Epithelial cell of prostate (primary cell): Measurements from ENCODE around the gene TRIM45.
"Not testable (repeated sequence)": the region's sequence is repeated elsewhere in the genome, so short reads cannot be mapped to it uniquely, and the experiment has no call there.

Experiments
- DNase-seq: peaks from one replicate; pipeline ENCODE4 v3.0.0-alpha.2; 2011; ENCODE audit warnings: low read depth, low spot score
- H3K27ac ChIP-seq: fragments of 450-650 bp; 2 replicates; pipeline ENCODE4 v1.5.1; 2017; ENCODE audit warnings: mild to moderate bottlenecking

The TRIM45 gene

DNA sequence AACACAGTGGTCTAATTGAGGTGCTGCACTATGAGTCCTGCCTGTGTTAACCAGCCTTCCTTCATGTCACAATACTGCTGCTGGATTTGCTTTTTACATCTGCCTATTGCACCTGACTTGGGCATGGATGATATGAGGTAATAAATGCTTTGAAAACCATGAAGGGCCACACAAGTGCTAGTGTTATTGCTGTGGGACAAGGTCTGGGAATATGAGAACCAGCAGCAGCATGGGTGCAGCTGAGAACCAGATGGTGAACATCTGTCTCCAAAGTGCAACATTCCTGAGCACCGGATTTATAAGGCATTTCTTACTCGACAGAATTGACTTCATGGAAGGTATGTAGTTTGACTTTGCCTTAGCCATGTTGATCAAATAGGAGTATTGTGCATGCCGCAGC is 16.6 kb downstream of the TRIM45 start:
- H3K27ac ChIP-seq, result no peak overlapping the region
- no peak for DNase-seq

DNA sequence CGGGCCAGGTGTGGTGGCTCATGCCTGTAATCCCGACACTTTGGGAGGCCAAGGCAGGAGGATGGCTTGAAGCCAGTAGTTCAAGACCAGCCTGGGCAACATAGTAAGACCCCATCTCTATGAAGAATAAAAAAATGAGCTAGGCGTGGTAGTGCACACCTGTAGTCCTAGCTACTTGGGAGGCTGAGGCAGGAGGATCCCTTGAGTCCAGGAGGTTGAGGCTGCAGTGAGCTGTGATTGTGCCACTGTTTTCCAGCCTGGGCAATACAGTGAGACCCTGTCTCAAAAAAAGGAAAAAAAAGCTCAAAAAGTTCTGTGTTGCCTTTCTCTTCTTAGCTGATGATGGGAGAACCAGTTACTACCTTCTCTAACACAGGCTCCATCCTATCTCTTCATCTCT is 19.7 kb downstream of the TRIM45 start:
- not testable (repeated sequence) for DNase-seq, H3K27ac ChIP-seq

DNA sequence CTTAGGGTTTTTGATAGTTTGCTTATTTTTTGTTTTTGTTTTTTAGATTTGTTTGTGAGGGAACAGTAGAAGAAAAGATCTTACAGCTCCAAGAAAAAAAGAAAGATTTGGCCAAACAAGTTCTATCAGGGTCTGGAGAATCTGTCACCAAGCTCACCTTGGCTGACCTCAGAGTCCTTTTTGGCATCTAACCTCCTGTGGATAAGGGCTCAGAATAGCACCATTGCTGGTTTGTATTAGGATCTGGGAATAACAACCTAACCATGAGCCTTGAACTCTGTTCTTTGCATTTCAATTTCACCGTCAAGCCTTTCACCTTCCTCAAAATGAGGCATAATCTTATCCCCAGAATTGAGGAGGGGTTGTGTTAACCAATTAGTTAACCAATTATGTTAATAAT is 20.2 kb downstream of the TRIM45 start:
- DNase-seq, result no peak
- no peak overlapping the region for H3K27ac ChIP-seq

DNA sequence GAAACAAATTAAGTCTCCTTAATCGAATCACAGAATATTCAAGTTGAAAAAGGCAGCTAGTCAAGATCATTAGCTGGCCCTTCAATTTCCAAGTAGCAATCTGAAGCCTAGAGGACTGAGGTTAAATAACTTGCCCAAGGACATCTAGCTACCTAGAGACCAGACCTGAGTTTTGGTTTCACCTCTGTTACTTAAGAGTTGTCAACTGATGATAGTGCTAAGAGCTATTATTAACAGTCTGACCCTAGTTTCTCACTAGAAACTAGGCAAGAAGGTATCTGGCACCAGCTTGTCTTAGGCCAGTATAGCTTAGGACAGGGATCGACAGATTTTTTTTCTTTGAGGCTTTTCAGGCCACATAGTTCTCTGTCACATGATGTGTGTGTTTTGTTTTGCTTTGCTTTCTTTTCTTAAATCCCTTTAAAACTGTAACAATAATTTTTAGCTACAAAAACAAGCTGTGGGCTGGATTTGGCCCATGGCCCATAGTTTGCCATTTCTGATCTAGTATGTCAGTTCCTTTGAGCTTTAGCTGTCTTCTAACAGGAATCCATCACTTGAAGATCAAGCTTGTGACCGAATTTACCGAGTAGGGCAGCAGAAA is 23.2 kb downstream of the TRIM45 start:
- H3K27ac ChIP-seq, result no peak overlapping the region
- no peak for DNase-seq

DNA sequence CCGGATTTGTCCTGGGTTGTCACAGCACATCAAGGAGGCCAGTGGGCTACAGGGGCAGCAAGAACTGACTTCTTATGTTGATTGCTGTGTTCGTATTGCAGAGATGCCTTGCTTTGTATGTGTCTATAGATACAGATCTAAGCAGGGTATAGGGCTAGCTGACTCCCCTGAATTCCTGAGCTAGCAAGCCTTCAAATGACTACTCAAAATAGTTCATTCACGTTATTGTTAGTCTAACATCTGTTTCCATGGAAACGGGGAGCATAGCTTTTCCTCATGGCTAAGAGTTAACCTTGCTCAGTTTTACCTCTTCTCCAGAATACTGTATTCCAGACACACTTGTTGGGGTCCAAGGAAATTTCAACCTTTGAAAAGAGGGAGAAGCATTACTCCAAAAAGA is 24.1 kb downstream of the TRIM45 start:
- H3K27ac ChIP-seq, result no peak overlapping the region
- no peak for DNase-seq

DNA sequence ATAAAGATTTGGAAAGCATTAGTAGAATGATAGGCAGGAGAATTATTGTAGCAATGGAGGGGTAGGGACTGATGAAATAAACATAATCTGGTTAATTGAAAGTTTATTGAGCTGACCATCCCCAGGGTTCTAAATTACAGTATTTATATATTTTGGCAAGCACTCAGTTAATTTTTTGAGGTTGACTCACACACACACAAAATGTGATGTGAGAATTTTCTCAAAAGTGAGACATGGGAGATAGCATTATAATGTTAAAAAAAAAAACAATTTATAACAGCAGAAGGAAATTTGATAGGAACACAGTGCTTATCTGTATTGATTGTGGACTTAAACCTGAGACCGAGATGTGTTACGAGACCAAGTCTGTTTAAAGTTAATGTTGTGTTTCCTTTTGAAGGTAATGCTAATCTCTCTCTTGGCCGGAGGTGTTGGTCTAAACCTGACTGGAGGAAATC is 24.6 kb downstream of the TRIM45 start:
- no peak for DNase-seq
- H3K27ac ChIP-seq, result no peak overlapping the region

DNA sequence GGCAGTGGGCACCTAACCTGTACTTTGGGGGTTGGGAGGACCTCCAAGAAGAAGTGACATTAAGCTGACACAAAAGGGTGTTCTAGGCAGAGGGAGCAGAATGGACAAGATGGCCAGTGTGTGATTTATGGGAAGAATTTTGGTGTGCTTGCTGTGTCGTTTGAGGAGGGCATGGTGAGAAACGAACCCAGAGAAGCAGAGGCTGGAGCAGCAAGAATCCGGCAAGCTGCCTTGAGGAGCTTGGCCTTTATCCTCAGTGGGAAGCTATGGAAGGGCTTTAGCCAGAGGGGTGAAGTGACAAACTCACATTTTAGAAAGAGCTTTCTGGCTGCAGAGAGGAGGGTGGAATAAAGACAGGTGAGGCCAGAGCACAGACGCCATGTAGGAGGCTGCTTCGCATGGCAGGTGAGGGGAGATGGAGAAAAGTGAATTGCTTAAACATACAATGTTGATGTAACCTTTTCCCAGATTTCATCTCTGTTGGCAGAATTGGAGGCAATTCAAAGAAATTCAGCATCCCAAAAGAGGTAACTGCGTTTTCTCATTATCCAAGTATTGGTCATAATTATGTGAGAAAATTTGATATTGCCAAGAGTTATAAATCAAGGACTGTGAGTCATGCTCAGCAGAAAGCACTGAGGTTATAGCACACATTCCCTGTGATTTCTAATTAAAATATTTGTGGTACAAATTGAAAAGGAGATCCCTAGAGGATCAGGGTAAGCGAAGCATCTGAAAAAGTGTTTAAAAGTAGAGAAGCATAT is 26.5 kb downstream of the TRIM45 start:
- peak overlapping the region; percentile 94 for H3K27ac ChIP-seq

DNA sequence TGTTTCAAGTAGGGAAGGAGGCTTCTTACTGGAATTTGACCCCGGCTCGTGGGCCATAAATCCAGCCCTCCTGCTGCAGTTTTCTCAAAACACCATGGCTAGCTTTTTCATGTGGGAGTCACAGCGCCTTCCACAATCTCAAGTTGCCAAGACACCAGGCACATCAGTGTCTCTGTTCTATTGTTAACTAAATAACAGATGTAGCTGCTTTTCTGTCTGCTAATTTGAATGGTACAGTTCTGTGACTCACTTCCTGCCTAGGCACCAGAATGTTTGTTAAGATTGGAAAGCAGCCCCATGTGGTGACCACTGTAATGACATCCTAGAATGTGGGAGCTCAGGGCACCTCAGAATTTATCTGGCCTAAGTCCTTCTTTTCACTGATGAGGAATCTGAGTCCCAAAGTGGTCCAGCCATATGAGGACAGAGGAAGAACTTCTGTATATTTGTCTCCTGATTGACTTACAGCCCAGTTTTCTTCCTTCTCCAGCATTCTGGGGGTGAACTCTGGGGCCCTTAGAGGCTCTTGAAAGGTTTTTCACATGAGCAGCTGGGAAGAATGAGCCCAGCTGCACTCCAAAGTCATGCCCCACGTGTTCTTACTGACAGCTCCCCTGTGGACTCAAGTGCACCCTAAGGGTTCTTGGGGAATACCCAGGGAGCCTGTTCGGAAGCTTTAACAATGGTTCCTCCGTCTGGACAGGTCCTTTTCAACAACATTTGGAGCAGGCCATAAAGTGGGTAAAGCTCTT is 27.5 kb downstream of the TRIM45 start:
- peak overlapping the region; percentile 94 for H3K27ac ChIP-seq
- peak; percentile 36 for DNase-seq

More for the DNA sequence above, 26.5 kb downstream of the TRIM45 start:
- no peak for DNase-seq

DNA sequence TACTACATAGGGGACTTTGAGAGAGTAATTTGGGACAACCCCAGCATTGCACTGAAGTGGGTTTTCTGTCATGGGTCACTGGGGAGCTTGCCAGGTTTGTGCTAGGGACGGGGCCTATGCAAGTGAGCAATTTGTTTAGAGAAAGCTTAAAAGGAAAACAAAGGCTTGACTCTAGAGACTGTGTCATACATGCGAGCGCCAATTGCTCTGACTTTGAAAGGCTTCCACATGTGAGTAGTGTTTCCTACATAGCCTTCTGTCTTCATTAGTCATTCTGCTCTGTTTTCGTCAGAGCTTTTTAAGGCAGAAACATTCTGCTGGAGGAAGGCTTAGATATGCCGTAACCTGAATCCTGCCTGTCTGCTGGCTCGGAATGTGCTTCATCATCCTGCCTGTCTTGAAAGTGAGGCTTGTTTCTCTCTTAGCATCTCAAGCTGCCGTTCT is 28.4 kb downstream of the TRIM45 start:
- H3K27ac ChIP-seq, result peak overlapping the region; percentile 94

DNA sequence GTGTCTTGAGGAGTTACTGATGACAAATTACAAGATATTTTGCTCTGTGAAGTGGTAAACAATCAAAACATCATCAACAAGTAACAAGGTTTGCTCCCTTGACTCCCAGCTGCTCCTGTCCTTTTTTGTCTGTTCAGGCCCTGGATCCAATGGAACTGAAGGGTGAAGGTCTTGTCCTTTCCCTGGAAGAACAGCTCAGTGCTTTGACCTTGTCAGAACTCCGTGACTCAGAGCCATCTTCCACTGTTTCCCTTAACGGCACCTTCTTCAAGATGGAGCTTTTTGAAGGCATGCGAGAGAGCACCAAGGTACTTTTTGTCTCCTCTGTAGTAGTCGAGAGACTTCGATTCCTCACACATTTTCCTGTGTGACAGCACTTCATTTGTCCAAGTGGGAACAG is 29.0 kb downstream of the TRIM45 start:
- peak overlapping the region; percentile 94 for H3K27ac ChIP-seq
- DNase-seq, result no peak

More for the DNA sequence above, 28.4 kb downstream of the TRIM45 start:
- DNase-seq, result peak; percentile 96

DNA sequence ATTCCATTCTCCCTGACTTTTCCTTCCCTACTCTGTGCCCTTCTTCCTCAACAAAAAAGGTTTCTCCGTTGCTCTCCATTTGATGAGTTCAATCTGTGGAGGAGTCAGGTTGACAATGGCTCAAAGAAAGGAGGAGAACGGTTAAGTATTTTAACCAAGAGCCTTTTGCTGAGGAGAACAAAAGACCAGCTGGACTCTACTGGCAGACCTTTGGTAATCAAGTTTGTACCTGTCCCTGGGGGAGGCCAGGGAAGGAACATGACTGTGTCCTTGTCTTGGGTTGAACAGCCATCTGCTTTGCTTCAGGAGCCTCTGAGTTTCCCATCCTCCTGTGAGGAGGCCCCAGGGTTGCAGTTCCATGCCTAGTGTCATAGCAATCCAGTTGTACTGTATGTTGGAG is 31.6 kb downstream of the TRIM45 start:
- DNase-seq, result no peak

DNA sequence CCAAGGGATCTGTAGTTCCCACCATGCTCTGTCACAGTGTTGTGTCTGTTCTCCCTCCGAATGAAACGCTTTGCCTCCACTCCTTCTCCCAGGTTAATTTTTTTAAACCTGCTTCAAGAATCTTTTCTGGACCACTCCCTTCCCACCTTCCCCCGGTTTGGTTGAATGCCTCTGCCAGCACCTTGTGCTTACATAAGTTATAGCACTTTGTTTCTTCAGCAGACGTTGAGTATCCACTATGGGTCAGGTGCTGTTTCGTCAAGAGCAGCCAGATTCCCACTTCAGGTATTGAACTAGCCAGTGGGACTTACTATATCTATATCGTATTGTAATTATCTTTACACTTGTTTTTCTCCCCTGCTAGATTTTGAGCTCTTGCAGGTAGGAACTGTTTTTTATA is 33.9 kb downstream of the TRIM45 start:
- no peak overlapping the region for H3K27ac ChIP-seq
- no peak for DNase-seq

More for the DNA sequence above, 31.6 kb downstream of the TRIM45 start:
- H3K27ac ChIP-seq, result no peak overlapping the region

DNA sequence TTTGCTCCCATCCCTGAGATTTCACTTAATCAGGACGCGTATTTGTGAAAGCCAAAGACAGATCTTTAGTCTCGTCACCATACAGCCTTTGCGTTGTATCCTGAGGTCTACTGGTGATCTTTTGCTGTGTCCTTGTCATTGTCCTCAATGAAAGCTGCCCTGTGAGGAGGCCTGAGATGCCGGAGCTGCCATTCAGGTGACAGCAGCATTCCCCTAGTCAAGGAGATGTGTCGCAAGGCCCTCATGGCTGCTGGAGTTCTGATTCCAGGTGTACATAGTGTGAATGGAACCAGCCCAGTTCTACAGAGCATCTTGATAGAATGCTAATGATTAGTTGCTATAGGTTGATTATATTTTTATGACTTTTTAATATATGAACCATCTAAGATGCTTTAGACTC is 37.3 kb downstream of the TRIM45 start:
- no peak for DNase-seq
- H3K27ac ChIP-seq, result no peak overlapping the region

DNA sequence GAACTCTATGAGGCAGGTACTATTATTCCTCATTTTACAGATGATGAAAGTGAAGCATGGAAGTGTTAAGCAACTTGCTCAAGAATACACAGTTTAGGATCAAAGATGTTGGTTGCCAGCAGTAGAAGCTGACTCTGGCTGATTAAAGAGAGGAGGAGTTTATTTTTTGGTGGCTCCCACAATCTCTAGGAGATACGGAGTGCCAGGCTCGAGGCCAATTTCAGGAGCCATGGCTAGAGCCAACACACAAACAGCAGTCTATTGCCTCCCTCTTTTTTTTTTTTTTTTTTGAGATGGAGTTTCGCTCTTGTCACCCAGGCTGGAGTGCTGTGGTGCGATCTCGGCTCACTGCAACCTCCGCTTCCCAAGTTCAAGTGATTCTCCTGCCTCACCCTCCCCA is 41.8 kb downstream of the TRIM45 start:
- no peak for DNase-seq
- H3K27ac ChIP-seq, result no peak overlapping the region

DNA sequence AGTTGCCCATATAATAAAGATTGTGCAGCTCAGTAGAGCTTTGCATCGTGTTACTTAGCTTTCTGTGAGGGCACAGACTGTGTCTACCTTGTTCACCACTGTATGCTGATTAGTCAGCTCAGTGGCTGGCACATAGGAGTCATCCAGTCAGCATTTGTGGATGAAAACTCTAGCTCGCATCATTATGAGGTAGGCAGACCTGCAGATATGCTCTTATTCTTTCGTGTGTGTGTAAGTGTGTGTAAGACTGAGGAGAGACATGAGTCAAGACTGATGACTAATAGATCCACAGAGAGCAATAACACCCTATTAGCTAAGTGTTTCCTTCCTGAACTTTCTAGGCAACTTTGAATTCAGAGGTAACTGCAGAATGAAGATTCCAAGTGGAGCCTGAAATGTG is 44.3 kb downstream of the TRIM45 start:
- peak overlapping the region; percentile 90 for H3K27ac ChIP-seq
- peak; percentile 98 for DNase-seq

DNA sequence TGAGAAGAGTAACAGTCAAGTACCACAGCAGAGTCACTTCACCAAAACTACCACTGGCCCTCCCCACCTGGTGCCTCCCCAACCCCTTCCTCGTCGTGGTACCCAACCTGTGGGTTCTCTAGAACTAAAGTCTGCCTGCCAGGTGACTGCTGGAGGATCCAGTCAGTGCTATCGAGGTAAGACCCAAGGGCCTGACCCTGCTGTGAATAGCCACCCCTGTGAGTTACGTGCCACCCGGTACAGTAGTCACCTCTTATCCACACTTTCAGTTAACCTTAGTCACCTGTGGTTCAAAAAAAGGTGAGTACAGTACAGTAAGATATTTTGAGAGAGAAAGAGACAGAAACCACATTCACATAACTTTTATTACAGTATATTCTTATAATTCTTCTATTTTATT is 44.9 kb downstream of the TRIM45 start:
- DNase-seq, result no peak

DNA sequence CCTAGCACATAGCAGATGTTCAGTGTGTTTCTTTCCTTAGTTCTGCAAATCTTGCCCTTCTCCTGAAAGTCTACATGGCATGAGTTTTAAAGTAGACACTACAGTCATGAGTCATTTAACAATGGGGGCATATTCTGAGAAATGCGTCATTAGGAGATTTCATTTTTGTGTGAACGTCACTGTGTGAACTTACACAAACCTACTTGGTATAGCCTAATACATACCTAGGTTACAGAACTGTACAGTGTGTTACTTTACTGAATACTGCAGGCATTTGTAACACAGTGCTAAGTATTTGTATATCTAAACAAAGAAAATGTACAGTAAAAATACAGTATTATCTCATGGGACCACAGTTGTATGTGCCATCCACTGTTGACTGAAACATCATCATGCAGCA is 51.4 kb downstream of the TRIM45 start:
- no peak overlapping the region for H3K27ac ChIP-seq
- DNase-seq, result no peak

More for the DNA sequence above, 44.9 kb downstream of the TRIM45 start:
- H3K27ac ChIP-seq, result peak overlapping the region; percentile 90

DNA sequence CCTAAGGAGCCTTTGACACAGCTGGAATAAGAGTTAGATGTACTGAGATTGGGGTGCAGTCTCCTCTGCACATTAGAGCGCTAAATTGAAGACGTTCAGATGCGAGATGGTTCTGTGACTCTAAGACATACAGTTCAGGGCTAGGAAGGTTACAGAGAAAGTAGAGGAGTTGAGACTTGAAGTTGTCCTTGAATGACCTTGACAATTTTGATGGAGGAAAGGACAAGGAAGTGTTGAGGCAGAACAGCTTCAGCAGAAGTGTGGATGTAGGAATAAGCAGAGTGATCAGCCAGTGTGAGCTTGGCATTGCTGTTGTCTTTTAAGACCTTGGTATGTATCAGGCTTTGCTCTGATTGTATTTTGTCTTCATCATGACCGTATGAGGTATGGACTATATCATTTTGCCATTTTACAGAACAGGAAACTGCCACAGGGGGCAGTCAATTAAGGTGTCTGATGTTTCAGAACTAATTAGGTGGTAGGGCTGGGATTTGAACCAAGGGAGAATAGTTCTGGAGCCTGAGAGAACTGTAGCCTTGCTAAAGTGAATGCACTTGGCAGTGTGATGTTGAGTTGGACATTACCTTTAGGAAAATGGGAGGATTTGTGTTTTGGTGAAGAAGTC is 52.2 kb downstream of the TRIM45 start:
- DNase-seq, result no peak
- H3K27ac ChIP-seq, result no peak overlapping the region

DNA sequence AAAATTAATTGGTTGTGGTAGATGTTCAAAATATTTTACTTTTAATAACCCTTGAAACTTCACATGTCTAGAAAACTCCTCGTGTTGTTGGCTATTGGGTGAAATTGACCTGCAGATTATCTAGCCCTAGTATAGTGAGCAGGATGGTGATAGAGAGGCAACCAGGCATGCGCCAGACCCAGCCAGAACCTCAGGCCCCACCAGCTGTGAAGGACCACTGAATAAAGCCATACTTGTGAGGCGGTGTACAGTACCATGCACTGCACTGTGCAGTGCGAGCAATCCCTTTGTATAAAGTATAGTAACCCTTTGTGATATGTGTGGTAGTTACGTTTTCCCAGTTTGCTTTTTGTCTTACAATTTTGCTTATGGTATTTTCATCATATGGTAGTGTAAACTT is 53.0 kb downstream of the TRIM45 start:
- no peak for DNase-seq
- H3K27ac ChIP-seq, result no peak overlapping the region

DNA sequence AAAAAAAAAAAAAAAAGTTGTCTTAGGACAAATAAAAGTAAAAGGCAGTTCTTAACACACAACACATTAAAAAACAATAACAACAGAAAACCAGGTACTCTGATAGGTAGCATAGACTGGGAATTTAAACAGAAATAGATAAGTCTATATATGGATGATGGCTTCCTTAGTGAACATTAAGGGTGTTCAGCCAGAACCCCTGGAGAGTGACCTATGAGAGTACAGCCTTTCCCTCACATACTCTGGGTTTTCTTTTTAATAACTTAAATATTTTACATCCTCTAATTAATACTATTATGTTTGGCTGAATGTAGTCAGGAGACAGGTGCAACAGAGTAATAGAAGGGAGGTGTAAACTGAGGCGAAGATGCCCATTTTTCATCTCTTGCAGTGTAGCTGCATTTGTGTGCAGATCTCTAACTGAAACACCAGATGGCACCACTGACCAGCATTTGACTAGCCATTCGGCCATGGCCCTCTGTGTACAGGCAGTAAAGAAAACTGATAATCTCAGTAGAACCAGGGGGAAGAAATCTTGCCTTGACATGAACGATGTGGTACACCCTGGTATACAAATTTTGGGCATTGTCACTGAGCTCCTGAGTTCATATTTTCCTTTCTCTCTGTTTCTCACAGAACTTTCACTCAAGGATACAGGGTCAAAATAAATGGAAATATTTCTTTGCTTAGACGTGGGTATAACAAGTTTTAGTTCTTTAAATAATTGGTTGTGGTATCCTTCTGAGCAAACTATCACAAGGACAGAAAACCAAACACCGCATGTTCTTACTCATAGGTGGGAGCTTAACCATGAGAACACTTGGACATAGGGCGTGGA is 53.8 kb downstream of the TRIM45 start:
- no peak overlapping the region for H3K27ac ChIP-seq
- DNase-seq, result no peak
